GM10266 (cell line): Measurements from ENCODE around the gene CUZD1.
"Not testable (repeated sequence)": the region's sequence is repeated elsewhere in the genome, so short reads cannot be mapped to it uniquely, and the experiment has no call there.

Experiments
- DNase-seq: peaks from one replicate; pipeline ENCODE4 v3.0.0; 2012; ENCODE audit errors: extremely low spot score
- TF ChIP-seq, protein P1 (sequence below): IDR thresholded peaks from 2 replicates; pipeline ENCODE4 v1.5.1; 2012; ENCODE audit warnings: mild to moderate bottlenecking, low read depth; ENCODE audit not compliant: control insufficient read depth, insufficient read depth; ENCODE audit errors: missing control alignments

The CUZD1 gene

DNA sequence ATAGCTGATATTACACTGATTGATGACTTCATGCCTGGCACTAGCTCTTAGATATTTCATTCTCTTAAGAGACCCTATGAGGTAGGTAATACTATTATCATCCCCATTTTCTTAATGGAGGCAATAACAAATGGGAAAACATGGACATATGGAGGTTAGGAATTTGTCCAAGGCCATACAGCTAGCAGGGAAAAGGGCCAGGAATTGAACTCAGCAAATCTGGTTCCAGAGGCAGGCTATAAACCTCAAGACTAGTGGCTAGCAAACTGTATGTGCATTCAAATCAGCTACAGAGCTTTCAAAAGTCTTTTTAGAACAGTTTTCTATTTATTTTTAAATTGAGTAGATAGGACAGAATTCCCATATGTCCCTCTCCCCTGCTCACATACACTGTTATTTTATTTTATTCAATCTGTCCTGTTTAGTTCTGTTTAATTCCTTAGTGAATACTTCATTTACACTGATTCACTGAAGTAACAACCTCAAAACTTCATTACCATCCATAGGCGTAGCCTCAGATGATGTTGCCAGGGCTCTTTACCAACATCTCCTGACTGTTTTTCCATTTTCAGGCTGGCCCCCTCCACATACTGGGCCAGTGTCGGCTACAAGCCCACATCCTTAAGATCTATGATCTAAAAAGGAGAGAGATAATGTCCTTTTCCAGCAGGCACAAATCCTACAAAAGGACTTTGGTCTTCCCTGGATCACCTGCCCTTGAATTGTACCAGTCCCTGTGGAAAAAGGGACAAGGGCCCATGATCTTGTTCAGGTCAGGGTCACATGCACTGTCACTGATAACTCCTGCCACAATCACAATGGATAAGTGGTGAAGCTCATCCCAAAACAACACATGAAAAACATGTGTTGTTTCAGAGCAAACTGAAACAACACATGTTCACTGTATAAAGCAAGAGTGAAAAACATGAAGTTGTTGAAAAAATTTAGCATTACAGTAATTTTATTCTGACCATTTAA lies 17.8 kb upstream of the CUZD1 start:
- TF ChIP-seq, protein P1, sequence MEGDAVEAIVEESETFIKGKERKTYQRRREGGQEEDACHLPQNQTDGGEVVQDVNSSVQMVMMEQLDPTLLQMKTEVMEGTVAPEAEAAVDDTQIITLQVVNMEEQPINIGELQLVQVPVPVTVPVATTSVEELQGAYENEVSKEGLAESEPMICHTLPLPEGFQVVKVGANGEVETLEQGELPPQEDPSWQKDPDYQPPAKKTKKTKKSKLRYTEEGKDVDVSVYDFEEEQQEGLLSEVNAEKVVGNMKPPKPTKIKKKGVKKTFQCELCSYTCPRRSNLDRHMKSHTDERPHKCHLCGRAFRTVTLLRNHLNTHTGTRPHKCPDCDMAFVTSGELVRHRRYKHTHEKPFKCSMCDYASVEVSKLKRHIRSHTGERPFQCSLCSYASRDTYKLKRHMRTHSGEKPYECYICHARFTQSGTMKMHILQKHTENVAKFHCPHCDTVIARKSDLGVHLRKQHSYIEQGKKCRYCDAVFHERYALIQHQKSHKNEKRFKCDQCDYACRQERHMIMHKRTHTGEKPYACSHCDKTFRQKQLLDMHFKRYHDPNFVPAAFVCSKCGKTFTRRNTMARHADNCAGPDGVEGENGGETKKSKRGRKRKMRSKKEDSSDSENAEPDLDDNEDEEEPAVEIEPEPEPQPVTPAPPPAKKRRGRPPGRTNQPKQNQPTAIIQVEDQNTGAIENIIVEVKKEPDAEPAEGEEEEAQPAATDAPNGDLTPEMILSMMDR: no peak
- DNase-seq: no peak

DNA sequence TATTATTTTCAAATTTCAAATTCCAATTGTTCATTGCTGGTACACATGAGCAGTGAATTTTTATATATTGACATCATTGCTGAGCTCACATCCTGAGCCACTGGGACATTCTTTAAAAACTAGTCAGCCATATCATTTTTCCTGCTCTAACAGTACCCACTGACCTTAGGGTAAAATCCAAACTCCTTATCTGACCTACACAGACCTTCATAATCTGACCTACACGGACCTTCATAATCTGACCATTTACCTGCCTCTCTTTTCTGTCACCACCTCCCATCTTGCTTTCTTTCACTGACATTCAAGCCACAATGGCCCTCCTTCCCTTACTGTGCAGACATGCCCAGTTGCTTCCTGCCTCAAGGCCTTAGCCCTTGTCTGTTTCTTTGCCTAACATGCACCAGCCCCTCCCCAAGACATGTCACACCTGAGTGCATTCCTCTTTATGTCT lies 16.1 kb upstream of the CUZD1 start:
- DNase-seq: no peak
- TF ChIP-seq, protein P1: no peak

DNA sequence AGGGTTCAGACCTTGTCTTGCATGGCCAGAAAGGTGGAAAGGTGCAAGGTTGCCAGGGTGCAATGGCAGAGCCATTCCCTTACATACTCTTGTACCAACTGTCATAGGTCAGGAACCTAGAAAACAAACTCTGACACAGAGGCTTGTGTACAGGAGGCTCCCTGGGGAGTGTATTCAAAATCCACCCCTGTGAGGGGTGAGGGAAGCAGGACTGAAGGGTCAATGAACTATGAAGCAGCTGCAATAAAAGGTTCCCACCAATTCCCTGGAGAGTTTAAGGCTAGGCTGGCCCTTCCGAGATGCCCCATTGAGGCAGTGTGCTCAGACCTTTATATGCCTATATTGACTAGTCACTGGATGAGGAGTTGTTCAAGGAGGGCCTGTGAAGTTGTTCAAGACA lies 13.9 kb upstream of the CUZD1 start:
- DNase-seq: no peak
- TF ChIP-seq, protein P1: no peak

DNA sequence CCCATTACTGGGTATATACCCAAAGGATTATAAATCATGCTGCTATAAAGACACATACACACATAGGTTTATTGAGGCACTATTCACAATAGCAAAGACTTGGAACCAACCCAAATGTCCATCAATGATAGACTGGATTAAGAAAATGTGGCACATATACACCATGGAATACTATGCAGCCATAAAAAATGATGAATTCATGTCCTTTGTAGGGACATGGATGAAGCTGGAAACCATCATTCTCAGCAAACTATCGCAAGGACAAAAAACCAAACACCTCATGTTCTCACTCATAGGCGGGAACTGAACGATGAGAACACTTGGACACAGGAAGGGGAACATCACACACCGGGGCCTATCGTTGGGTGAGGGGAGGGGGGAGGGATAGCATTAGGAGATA lies 12.4 kb upstream of the CUZD1 start:
- DNase-seq: not testable (repeated sequence)

DNA sequence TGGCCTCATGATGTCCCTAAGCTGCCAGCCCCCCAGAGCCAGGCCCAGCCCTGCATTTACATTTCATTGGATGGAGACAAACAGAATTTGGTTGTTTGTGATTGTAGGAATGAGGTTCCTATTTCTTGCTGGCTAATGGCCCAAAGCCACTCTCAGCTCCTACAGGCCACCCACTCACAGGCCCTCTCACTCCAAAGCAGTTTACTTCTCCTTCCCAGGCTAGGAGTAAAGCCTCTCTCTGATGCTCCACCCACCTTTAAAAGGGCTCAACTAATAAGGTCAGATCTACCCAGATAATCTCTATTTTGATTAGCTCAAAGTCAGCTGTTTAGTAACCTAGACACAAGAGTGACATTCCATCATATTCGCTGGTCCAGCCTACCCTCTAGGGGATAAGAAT lies 11.2 kb upstream of the CUZD1 start:
- no peak for DNase-seq
- TF ChIP-seq, protein P1: no peak

DNA sequence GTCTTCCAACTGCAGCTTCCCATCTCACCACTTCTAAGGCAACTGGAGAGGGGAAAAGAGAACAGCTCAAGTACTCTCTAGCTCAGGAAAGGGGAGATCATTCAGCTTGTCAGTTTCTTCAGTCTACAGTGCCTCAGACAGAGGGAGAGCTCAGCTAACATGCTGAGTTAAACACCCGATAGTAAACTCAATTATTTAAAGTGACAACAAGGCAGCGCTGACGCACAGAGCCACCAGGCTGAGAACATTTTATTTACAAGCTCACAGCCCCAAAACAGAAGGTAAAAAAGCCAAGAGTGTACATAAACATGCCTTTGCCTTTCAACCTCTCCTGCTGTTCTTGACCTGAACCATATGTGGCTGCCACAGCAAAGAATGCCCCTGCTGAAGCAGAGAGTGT lies 10.1 kb upstream of the CUZD1 start:
- DNase-seq: no peak
- TF ChIP-seq, protein P1: no peak

DNA sequence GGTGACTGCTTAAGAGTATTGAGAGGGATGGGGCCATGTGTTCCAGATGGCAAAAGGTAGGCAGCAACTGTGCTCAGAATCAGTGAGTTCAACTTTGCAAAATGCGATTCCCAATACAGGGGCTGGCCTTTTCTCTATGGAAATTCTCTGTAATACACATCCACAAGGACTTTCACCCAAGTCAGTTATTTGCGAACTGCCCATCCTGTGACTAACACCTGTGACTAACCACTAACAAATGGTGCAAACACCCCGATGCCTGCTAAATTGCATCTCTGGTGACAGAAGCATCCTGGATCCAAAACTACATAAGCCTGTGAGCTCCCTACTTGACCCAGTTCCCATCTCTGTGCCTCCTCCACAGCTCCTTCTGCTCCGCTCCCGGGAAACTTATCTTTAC lies 9.0 kb upstream of the CUZD1 start:
- DNase-seq: no peak
- TF ChIP-seq, protein P1: no peak

DNA sequence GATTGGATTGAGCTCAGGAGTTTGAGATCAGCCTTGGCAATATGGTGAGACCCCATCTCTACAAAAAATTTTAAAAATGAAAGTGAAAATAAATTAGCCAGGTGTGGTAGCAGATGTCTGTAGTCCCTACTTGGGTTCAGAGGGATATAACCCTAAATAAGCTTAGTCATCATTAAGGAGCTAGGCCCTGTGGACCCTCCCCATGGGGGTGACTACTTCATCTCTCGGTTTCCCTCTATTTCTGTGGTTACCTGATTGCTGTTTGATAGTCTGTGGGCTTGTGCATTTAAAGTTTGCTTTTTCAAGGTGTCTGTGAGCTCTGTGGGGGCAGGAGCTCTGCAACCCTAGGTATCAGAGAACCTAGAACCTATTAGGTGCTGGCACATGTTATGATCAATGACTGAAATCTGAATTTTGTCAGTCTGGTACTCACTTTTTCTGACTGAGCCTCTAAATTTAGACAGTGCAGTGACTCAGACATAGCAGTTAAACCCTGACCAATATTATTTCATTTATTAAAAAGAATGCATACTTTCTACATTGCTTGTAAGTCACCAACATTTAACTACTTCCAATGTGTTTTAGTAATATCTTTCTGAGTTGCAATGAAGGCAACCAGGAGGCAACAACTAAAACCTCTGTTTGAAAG lies 8.1 kb upstream of the CUZD1 start:
- no peak for DNase-seq
- TF ChIP-seq, protein P1: no peak
